Measurements from ENCODE around the gene ARHGEF7.

DNA sequence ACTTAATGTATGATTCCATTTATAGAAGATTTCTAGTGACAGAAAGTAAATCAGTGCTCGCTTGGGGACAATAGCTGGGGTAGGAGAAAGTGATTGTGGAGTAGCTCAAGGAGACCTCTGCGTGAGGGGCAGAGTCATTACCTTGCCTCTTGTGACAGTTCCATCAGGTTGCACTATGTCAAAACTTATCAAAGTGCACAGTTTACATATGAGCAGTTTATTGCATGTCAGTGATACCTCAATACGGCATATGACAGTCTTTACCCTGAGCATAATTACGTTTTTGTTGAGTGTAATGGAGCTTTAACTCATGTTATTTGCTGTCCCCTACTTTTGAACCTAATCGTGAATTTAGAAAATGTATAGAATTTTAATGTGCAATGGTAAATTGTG, 15.0 kb downstream of the ARHGEF7 start:
- TF ChIP-seq POLR2AphosphoS5 (IDR thresholded peaks at IDR 0.05) (no peak), POLR2A (IDR thresholded peaks at IDR 0.05) (no peak)
- TF ChIP-seq, protein P1, sequence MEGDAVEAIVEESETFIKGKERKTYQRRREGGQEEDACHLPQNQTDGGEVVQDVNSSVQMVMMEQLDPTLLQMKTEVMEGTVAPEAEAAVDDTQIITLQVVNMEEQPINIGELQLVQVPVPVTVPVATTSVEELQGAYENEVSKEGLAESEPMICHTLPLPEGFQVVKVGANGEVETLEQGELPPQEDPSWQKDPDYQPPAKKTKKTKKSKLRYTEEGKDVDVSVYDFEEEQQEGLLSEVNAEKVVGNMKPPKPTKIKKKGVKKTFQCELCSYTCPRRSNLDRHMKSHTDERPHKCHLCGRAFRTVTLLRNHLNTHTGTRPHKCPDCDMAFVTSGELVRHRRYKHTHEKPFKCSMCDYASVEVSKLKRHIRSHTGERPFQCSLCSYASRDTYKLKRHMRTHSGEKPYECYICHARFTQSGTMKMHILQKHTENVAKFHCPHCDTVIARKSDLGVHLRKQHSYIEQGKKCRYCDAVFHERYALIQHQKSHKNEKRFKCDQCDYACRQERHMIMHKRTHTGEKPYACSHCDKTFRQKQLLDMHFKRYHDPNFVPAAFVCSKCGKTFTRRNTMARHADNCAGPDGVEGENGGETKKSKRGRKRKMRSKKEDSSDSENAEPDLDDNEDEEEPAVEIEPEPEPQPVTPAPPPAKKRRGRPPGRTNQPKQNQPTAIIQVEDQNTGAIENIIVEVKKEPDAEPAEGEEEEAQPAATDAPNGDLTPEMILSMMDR (IDR thresholded peaks at IDR 0.05), result no peak
